ENCODE data around the gene MAL.
"Not testable (repeated sequence)": the region's sequence is repeated elsewhere in the genome, so short reads cannot be mapped to it uniquely, and the experiment has no call there.

MAL gene

DNA sequence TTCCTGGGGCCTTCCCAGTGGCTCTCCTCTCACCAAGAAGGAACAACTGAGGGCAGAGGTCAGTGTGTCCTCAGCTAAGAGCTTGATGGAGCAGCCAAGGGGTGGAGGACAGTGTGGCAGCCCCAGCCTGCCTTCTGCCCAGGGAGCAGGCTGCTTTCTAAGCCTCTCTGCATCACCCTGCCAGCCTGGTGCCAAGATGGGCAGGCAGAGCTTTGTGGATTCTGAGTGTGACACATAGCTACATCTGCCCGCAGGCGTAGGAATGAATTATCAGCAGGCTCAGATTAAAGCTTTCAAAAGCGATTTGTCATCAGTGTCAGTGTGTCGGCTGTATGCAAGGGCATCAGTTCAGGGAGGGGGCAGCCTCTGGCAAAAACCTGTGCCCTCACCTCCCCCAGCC is 8.7 kb downstream of the MAL start:
- H3K27ac ChIP-seq (ENCODE audit: low read depth, low read length) = no peak overlapping the region
- H2AFZ ChIP-seq (ENCODE audit: low read length, unreplicated experiment) = no peak overlapping the region
- H3K4me1 ChIP-seq (ENCODE audit: control insufficient read depth, insufficient read depth, low read length, unreplicated experiment) = no peaks in the 10 kb centered on the region
- H3K27me3 ChIP-seq (ENCODE audit: insufficient read depth, low read length) = peaks cover 61% of the 10 kb centered on the region
- no peak overlapping the region for H3K4me3 ChIP-seq (ENCODE audit: low read depth, low read length)
- H3K36me3 ChIP-seq (ENCODE audit: insufficient read depth, low read length) = no peaks in the 10 kb centered on the region
- H3K79me2 ChIP-seq (ENCODE audit: control insufficient read depth, insufficient read depth, low read length, unreplicated experiment) = no peaks in the 10 kb centered on the region

DNA sequence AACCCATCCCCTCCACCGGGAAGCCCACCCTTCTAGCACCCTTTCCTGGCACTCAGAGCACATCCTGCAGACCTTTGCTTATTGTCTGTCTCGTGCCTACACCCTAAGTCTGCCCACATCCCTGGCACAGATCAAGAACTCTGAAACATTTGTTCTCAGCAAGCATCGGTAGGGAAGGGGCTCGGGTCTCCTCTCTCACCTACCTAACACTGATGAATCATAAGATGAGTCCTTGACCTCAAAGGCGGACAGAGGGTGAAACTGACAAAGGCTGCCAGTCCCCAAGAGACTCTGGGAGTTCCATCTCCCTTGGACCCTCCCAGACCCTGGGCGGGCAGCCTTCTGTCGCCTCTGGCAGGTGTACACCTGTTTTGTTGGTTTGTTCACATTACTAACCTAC is 9.3 kb downstream of the MAL start:
- Histone ChIP-seq H3K4me3 (ENCODE audit: low read depth, low read length) (no peak overlapping the region), H3K36me3 (ENCODE audit: insufficient read depth, low read length) (no peaks in the 10 kb centered on the region), H3K27ac (ENCODE audit: low read depth, low read length) (no peak overlapping the region), H3K79me2 (ENCODE audit: control insufficient read depth, insufficient read depth, low read length, unreplicated experiment) (no peaks in the 10 kb centered on the region), H3K4me1 (ENCODE audit: control insufficient read depth, insufficient read depth, low read length, unreplicated experiment) (no peaks in the 10 kb centered on the region), H2AFZ (ENCODE audit: low read length, unreplicated experiment) (no peak overlapping the region), H3K27me3 (ENCODE audit: insufficient read depth, low read length) (peaks cover 55% of the 10 kb centered on the region)

- no peaks in the 10 kb centered on the region for H3K79me2 ChIP-seq (ENCODE audit: control insufficient read depth, insufficient read depth, low read length, unreplicated experiment)
- H3K27me3 ChIP-seq (ENCODE audit: insufficient read depth, low read length) = peaks cover 50% of the 10 kb centered on the region
- H3K4me1 ChIP-seq (ENCODE audit: control insufficient read depth, insufficient read depth, low read length, unreplicated experiment) = no peaks in the 10 kb centered on the region
- H3K36me3 ChIP-seq (ENCODE audit: insufficient read depth, low read length) = no peaks in the 10 kb centered on the region
- H3K27ac ChIP-seq (ENCODE audit: low read depth, low read length) = no peak overlapping the region
- no peak overlapping the region for H2AFZ ChIP-seq (ENCODE audit: low read length, unreplicated experiment)
- H3K4me3 ChIP-seq (ENCODE audit: low read depth, low read length) = no peak overlapping the region
These were observed 11.3 kb downstream of the MAL start for GRCh38 chr2:95036596-95037383.

DNA sequence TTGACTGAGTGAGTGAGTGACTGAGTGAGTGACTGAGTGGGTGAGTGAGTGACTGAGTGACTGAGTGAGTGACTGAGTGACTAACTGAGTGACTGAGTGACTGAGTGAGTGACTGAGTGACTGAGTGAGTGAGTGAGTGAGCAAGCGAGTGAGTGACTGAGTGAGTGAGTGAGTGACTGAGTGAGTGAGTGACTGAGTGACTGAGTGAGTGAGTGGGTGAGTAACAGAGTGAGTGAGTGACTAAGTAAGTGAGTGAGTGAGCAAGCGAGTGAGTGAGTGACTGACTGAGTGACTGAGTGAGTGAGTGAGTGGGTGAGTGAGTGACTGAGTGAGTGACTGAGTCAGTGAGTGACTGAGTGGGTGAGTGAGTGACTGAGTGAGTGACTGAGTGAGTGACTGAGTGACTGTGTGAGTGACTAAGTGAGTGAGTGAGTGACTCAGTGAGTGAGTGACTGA is 11.9 kb downstream of the MAL start:
- H3K4me3 ChIP-seq (ENCODE audit: low read depth, low read length) = no peak overlapping the region
- H3K27me3 ChIP-seq (ENCODE audit: insufficient read depth, low read length) = peaks cover 50% of the 10 kb centered on the region
- no peaks in the 10 kb centered on the region for H3K36me3 ChIP-seq (ENCODE audit: insufficient read depth, low read length)
- no peak overlapping the region for H2AFZ ChIP-seq (ENCODE audit: low read length, unreplicated experiment)
- H3K79me2 ChIP-seq (ENCODE audit: control insufficient read depth, insufficient read depth, low read length, unreplicated experiment) = no peaks in the 10 kb centered on the region
- H3K27ac ChIP-seq (ENCODE audit: low read depth, low read length) = no peak overlapping the region
- H3K4me1 ChIP-seq (ENCODE audit: control insufficient read depth, insufficient read depth, low read length, unreplicated experiment) = no peaks in the 10 kb centered on the region

DNA sequence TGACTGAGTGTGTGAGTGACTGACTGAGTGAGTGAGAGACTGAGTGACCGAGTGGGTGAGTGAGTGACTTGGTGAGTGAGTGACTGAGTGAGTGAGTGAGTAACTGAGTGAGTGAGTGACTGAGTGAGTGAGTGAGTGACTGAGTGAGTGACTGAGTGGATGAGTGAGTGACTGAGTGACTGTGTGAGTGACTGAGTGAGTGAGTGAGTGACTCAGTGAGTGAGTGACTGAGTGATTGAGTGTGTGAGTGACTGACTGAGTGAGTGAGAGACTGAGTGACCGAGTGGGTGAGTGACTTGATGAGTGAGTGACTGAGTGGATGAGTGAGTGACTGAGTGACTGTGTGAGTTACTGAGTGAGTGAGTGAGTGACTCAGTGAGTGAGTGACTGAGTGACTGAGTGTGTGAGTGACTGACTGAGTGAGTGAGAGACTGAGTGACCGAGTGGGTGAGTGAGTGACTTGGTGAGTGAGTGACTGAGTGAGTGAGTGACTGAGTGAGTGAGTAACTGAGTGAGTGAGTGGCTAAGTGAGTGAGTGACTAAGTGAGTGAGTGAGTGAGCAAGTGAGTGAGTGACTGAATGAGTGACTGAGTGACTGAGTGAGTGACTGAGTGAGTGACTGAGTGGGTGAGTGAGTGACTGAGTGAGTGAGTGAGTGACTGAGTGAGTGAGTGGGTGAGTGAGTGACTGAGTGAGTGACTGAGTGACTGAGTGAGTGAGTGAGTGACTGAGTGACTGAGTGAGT is 12.5 kb downstream of the MAL start:
- H3K27ac ChIP-seq (ENCODE audit: low read depth, low read length) = not testable (repeated sequence)
- H3K27me3 ChIP-seq (ENCODE audit: insufficient read depth, low read length) = peaks cover 50% of the 10 kb centered on the region

GRCh38 chr2:95038635-95039298 is 13.3 kb downstream of the MAL start:
- Histone ChIP-seq H3K36me3 (ENCODE audit: insufficient read depth, low read length) (no peaks in the 10 kb centered on the region), H3K4me1 (ENCODE audit: control insufficient read depth, insufficient read depth, low read length, unreplicated experiment) (no peaks in the 10 kb centered on the region), H3K4me3 (ENCODE audit: low read depth, low read length) (no peak overlapping the region), H3K27ac (ENCODE audit: low read depth, low read length) (no peak overlapping the region), H2AFZ (ENCODE audit: low read length, unreplicated experiment) (no peak overlapping the region), H3K27me3 (ENCODE audit: insufficient read depth, low read length) (peaks cover 46% of the 10 kb centered on the region), H3K79me2 (ENCODE audit: control insufficient read depth, insufficient read depth, low read length, unreplicated experiment) (no peaks in the 10 kb centered on the region)

More for the DNA sequence above, 12.5 kb downstream of the MAL start:
- H3K79me2 ChIP-seq (ENCODE audit: control insufficient read depth, insufficient read depth, low read length, unreplicated experiment); H3K36me3 ChIP-seq (ENCODE audit: insufficient read depth, low read length); H3K4me3 ChIP-seq (ENCODE audit: low read depth, low read length); H3K4me1 ChIP-seq (ENCODE audit: control insufficient read depth, insufficient read depth, low read length, unreplicated experiment); H2AFZ ChIP-seq (ENCODE audit: low read length, unreplicated experiment): not testable (repeated sequence)

DNA sequence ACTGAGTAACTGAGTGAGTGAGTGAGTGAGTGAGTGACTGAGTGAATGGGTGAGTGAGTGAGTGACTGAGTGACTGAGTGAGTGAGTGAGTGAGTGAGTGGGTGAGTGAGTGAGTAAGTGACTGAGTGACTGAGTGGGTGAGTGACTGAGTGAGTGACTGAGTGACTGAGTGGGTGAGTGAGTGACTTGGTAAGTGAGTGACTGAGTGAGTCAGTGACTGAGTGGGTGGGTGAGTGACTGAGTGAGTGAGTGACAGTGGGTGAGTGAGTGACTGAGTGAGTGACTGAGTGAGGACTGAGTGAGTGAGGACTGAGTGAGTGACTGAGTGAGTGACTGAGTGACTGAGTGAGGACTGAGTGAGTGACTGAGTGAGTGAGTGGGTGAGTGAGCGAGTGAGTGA is 13.9 kb downstream of the MAL start:
- Histone ChIP-seq H3K4me1 (ENCODE audit: control insufficient read depth, insufficient read depth, low read length, unreplicated experiment) (no peaks in the 10 kb centered on the region), H2AFZ (ENCODE audit: low read length, unreplicated experiment) (no peak overlapping the region)

DNA sequence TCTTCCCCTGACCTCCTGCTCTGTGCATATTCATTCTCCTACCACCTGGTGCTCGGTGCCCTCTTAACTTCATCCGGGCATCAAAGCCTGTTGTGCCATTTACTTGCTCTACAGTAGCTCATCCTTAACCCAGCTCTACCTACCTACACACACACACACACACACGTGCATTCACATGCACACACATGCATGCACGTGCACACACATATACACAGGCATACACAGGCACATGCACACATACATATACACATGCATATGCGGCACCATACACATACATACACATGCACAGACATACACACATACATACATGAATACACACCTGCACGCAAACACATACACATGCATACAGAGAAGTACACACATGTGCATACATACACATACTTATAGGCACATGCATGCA is 14.5 kb downstream of the MAL start:
- Histone ChIP-seq H2AFZ (ENCODE audit: low read length, unreplicated experiment) (no peak overlapping the region), H3K27ac (ENCODE audit: low read depth, low read length) (no peak overlapping the region), H3K4me3 (ENCODE audit: low read depth, low read length) (no peak overlapping the region), H3K36me3 (ENCODE audit: insufficient read depth, low read length) (no peaks in the 10 kb centered on the region), H3K27me3 (ENCODE audit: insufficient read depth, low read length) (peaks cover 45% of the 10 kb centered on the region), H3K4me1 (ENCODE audit: control insufficient read depth, insufficient read depth, low read length, unreplicated experiment) (no peaks in the 10 kb centered on the region), H3K79me2 (ENCODE audit: control insufficient read depth, insufficient read depth, low read length, unreplicated experiment) (no peaks in the 10 kb centered on the region)

More for the DNA sequence above, 13.9 kb downstream of the MAL start:
- no peak overlapping the region for H3K4me3 ChIP-seq (ENCODE audit: low read depth, low read length)
- H3K27me3 ChIP-seq (ENCODE audit: insufficient read depth, low read length) = peaks cover 45% of the 10 kb centered on the region
- no peaks in the 10 kb centered on the region for H3K36me3 ChIP-seq (ENCODE audit: insufficient read depth, low read length)
- H3K27ac ChIP-seq (ENCODE audit: low read depth, low read length) = no peak overlapping the region
- H3K79me2 ChIP-seq (ENCODE audit: control insufficient read depth, insufficient read depth, low read length, unreplicated experiment) = no peaks in the 10 kb centered on the region

GRCh38 chr2:95040426-95040825 is 14.9 kb downstream of the MAL start:
- H3K27ac ChIP-seq (ENCODE audit: low read depth, low read length) = no peak overlapping the region
- no peaks in the 10 kb centered on the region for H3K4me1 ChIP-seq (ENCODE audit: control insufficient read depth, insufficient read depth, low read length, unreplicated experiment)
- no peak overlapping the region for H2AFZ ChIP-seq (ENCODE audit: low read length, unreplicated experiment)
- H3K36me3 ChIP-seq (ENCODE audit: insufficient read depth, low read length) = no peaks in the 10 kb centered on the region
- H3K4me3 ChIP-seq (ENCODE audit: low read depth, low read length) = no peak overlapping the region
- H3K27me3 ChIP-seq (ENCODE audit: insufficient read depth, low read length) = peaks cover 46% of the 10 kb centered on the region
- no peaks in the 10 kb centered on the region for H3K79me2 ChIP-seq (ENCODE audit: control insufficient read depth, insufficient read depth, low read length, unreplicated experiment)

GRCh38 chr2:95041060-95041823 is 15.7 kb downstream of the MAL start:
- Histone ChIP-seq H3K4me3 (ENCODE audit: low read depth, low read length) (no peak overlapping the region), H3K36me3 (ENCODE audit: insufficient read depth, low read length) (no peaks in the 10 kb centered on the region), H3K79me2 (ENCODE audit: control insufficient read depth, insufficient read depth, low read length, unreplicated experiment) (no peaks in the 10 kb centered on the region), H3K4me1 (ENCODE audit: control insufficient read depth, insufficient read depth, low read length, unreplicated experiment) (no peaks in the 10 kb centered on the region), H2AFZ (ENCODE audit: low read length, unreplicated experiment) (no peak overlapping the region), H3K27me3 (ENCODE audit: insufficient read depth, low read length) (peaks cover 54% of the 10 kb centered on the region), H3K27ac (ENCODE audit: low read depth, low read length) (no peak overlapping the region)

All from ACC112 (cell line).